ENCODE results near the gene XRCC3. TPM values are rescaled to one million over a fixed set of nuclear protein-coding genes. Genes with fewer than 3 reads are reported as not detected.

Gene XRCC3
- total and polyA plus RNA-seq, 2 experiments from 2014 or later: 7.7 to 9.1 TPM

GRCh38 chr14:103762036-103762435 is 46.8 kb upstream of the XRCC3 start:
- Histone ChIP-seq H3K4me2 (no peak overlapping the region), H3K4me1 (ENCODE audit: insufficient read depth) (no peaks in the 10 kb centered on the region)
- no peak for DNase-seq (ENCODE audit: low spot score)

GRCh38 chr14:103758059-103758776 is 43.0 kb upstream of the XRCC3 start:
- Histone ChIP-seq H3K9me3 (ENCODE audit: low read depth) (no peaks in the 10 kb centered on the region), H4K20me1 (ENCODE audit: insufficient read depth, poor library complexity, severe bottlenecking) (no peaks in the 10 kb centered on the region), H3K79me2 (no peaks in the 10 kb centered on the region), H3K27me3 (no peaks in the 10 kb centered on the region), H3K36me3 (replicated peaks; ENCODE audit: insufficient read depth, low read depth) (no peaks in the 10 kb centered on the region), H3K4me3 (no peak overlapping the region), H3K27ac (no peak overlapping the region), H3K9me2 (replicated peaks; ENCODE audit: insufficient read depth) (no peaks in the 10 kb centered on the region), H3K4me1 (ENCODE audit: insufficient read depth) (no peaks in the 10 kb centered on the region), H3K4me2 (no peak overlapping the region), H2AFZ (no peak overlapping the region)
- no peak for DNase-seq (ENCODE audit: low spot score)
- WGBS (ENCODE audit: low lambda C conversion rate, missing lambda C conversion rate): 84% methylated on average over 8 of the region's 8 CpGs
- TF ChIP-seq EZH2 (IDR thresholded peaks at IDR 0.05; ENCODE audit: borderline replicate concordance): no peak
- TF ChIP-seq CTCF (IDR thresholded peaks at IDR 0.05; ENCODE audit: poor library complexity): no peak
- no peak for TF ChIP-seq EZH2phosphoT487 (IDR thresholded peaks at IDR 0.05; ENCODE audit: low read depth, severe bottlenecking, unreplicated experiment)

More at GRCh38 chr14:103762036-103762435, 46.8 kb upstream of the XRCC3 start:
- 42% methylated on average over 1 of the region's 1 CpG for whole genome bisulfite sequencing (ENCODE audit: low lambda C conversion rate, missing lambda C conversion rate)
- TF ChIP-seq EZH2 (IDR thresholded peaks at IDR 0.05; ENCODE audit: borderline replicate concordance): no peak
- no peak for TF ChIP-seq CTCF (IDR thresholded peaks at IDR 0.05; ENCODE audit: poor library complexity)
- no peak for TF ChIP-seq EZH2phosphoT487 (IDR thresholded peaks at IDR 0.05; ENCODE audit: low read depth, severe bottlenecking, unreplicated experiment)
- Histone ChIP-seq H3K27me3 (no peaks in the 10 kb centered on the region), H2AFZ (no peak overlapping the region), H3K4me3 (no peak overlapping the region), H3K79me2 (no peaks in the 10 kb centered on the region), H3K9me3 (ENCODE audit: low read depth) (no peaks in the 10 kb centered on the region), H3K27ac (no peak overlapping the region), H4K20me1 (ENCODE audit: insufficient read depth, poor library complexity, severe bottlenecking) (no peaks in the 10 kb centered on the region), H3K36me3 (replicated peaks; ENCODE audit: insufficient read depth, low read depth) (no peaks in the 10 kb centered on the region), H3K9me2 (replicated peaks; ENCODE audit: insufficient read depth) (no peaks in the 10 kb centered on the region)

GRCh38 chr14:103755060-103755459 is 39.8 kb upstream of the XRCC3 start:
- no peaks in the 10 kb centered on the region for H3K79me2 ChIP-seq
- no peaks in the 10 kb centered on the region for H3K4me1 ChIP-seq (ENCODE audit: insufficient read depth)
- H3K27ac ChIP-seq: no peak overlapping the region
- no peak overlapping the region for H2AFZ ChIP-seq
- no peaks in the 10 kb centered on the region for H3K9me3 ChIP-seq (ENCODE audit: low read depth)
- H3K4me2 ChIP-seq: no peak overlapping the region
- no peaks in the 10 kb centered on the region for H3K36me3 ChIP-seq (replicated peaks; ENCODE audit: insufficient read depth, low read depth)
- DNase-seq (ENCODE audit: low spot score): no peak
- H3K9me2 ChIP-seq (replicated peaks; ENCODE audit: insufficient read depth): no peaks in the 10 kb centered on the region
- H3K4me3 ChIP-seq: no peak overlapping the region
- WGBS (ENCODE audit: low lambda C conversion rate, missing lambda C conversion rate): 92% methylated on average over 6 of the region's 6 CpGs
- no peaks in the 10 kb centered on the region for H4K20me1 ChIP-seq (ENCODE audit: insufficient read depth, poor library complexity, severe bottlenecking)
- TF ChIP-seq CTCF (IDR thresholded peaks at IDR 0.05; ENCODE audit: poor library complexity): no peak
- no peak for TF ChIP-seq EZH2 (IDR thresholded peaks at IDR 0.05; ENCODE audit: borderline replicate concordance)
- TF ChIP-seq EZH2phosphoT487 (IDR thresholded peaks at IDR 0.05; ENCODE audit: low read depth, severe bottlenecking, unreplicated experiment): no peak
- no peaks in the 10 kb centered on the region for H3K27me3 ChIP-seq
